Ammon's horn (tissue), 1 donor: ENCODE results near the gene RARS1.

Experiments used
- DNase-seq: peaks from one replicate; pipeline ENCODE4 v3.0.0-alpha.2; 2016; ENCODE audit warnings: low spot score

Gene RARS1

DNA sequence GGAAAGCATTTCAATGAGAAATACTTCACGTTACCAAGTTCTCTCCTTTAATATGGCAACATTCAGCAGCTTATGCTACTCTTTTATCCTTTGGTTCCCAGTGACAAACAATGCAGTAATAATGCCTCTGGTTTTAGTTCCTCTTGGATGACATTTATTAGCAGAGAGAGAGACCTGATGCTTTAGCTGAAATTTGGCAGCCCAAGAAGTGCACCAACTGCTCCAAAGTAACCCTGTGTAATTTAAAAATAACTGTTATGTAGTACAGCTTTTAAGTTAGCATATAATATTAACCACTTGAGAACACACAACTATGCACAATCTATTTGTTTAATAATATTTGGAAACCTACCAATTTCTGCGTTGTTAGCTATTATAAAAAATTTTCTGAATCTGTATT is 71.1 kb downstream of the RARS1 start:
- DNase-seq = peak; percentile 29

GRCh38 chr5:168562279-168562678 is 76.0 kb downstream of the RARS1 start:
- no peak for DNase-seq

GRCh38 chr5:168563959-168564358 is 77.7 kb downstream of the RARS1 start:
- no peak for DNase-seq

DNA sequence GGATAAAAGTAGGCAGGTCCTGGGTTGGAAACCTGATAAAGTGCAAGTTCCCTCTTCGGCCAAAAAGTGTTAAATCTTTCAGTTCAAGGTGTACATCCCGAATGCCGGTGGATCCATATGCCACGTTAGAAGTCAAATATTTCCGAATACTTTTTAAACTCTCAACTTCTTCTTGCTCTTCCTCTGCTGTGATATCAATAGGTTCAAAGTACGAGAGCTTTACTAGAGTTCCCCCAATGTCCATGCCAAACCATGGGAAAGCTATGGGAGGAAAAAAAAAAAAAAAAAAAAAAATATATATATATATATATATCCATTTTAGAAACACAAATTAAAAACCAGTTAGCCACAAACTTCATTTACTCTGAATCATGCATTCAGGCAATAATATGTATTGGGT is 82.5 kb downstream of the RARS1 start:
- no peak for DNase-seq
